ENCODE data around the gene MME. TPM values are rescaled to one million over a fixed set of nuclear protein-coding genes. Genes with fewer than 3 reads are reported as not detected.

The MME gene
- total RNA-seq, 2 experiments from 2014 or later, result 84.4 to 118 TPM

DNA sequence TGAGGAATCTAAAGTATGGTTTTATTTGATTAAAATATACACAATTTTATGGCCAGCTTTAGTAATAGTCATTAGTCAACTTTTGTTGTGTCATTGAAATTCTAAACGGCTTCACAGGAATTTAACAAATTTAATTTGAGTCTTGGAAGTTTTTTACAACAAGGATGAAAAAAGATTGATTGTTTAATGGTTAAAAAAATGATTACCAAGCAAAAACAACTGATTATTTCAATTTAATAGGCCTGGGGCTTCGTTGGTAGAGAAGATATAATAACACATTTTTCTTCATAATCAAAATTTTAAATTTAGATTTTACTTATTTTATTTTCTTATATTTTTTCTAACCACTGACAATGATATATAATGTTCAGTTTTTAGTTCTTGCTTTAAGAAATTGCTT, 4.4 kb downstream of the MME start:
- Histone ChIP-seq H2AFZ (ENCODE audit: low read length) (no peak overlapping the region), H3K4me3 (ENCODE audit: low read depth, low read length, poor library complexity, severe bottlenecking) (no peak overlapping the region), H3K9me2 (ENCODE audit: insufficient read depth, low read length) (no peaks in the 10 kb centered on the region), H3K79me2 (ENCODE audit: insufficient read depth, low read depth, low read length) (peaks cover 55% of the 10 kb centered on the region), H3K36me3 (ENCODE audit: insufficient read depth, low read length) (peaks cover 63% of the 10 kb centered on the region), H3K27ac (ENCODE audit: low read depth, low read length, poor library complexity, severe bottlenecking) (no peak overlapping the region), H3K4me1 (ENCODE audit: insufficient read depth, low read length, poor library complexity, severe bottlenecking) (peaks cover 22% of the 10 kb centered on the region), H3K9me3 (ENCODE audit: low read length) (no peaks in the 10 kb centered on the region), H4K20me1 (ENCODE audit: insufficient read depth, low read length) (no peaks in the 10 kb centered on the region), H3K4me2 (ENCODE audit: low read length) (no peak overlapping the region)
- ChIA-PET POLR2A (interaction anchor here (0.6 to 3.4 kb wide), 4 partner anchors 11 to 316 kb away, joined by 3 to 13 read pairs (median 5); no protein-coding TSS in a partner anchor), CTCF (ENCODE audit: unreplicated experiment) (no interaction called here)
- BruUV-seq (replicated peaks), result no TSS peak
- DNase-seq (ENCODE audit: low spot score), result no peak
- no peak for TF ChIP-seq EZH2phosphoT487 (IDR thresholded peaks at IDR 0.05; ENCODE audit: borderline replicate concordance, low read depth, low read length)
- TF ChIP-seq, protein P1, sequence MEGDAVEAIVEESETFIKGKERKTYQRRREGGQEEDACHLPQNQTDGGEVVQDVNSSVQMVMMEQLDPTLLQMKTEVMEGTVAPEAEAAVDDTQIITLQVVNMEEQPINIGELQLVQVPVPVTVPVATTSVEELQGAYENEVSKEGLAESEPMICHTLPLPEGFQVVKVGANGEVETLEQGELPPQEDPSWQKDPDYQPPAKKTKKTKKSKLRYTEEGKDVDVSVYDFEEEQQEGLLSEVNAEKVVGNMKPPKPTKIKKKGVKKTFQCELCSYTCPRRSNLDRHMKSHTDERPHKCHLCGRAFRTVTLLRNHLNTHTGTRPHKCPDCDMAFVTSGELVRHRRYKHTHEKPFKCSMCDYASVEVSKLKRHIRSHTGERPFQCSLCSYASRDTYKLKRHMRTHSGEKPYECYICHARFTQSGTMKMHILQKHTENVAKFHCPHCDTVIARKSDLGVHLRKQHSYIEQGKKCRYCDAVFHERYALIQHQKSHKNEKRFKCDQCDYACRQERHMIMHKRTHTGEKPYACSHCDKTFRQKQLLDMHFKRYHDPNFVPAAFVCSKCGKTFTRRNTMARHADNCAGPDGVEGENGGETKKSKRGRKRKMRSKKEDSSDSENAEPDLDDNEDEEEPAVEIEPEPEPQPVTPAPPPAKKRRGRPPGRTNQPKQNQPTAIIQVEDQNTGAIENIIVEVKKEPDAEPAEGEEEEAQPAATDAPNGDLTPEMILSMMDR (conservative IDR thresholded peaks at IDR 0.05; ENCODE audit: low read length), result no peak
- intact Hi-C loops (cut with micrococcal nuclease; ENCODE audit: unreplicated experiment), result loop anchor here (5.0 kb wide), 2 partner anchors 238 to 788 kb away; partner anchors contain the start of gene GMPS

DNA sequence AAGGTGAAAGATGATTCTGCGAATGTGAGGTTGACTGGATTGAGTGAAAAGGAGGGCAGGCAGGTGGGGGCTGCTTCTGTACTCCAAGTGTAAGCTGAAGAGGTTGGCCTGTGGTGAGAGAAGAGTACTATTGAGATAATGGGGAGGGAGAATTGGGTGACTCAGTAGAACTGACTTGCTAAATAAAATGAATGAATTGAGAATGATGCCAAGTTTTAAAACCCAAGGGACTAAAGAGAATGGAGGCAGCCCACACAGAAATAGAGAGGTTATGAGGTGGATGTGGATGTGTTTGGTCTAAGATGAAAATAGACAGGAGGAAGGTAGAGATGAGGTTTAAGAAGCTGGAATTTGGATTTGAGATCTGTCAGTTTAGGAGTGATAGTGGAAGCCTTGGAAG, 5.9 kb downstream of the MME start:
- H3K9me3 ChIP-seq (ENCODE audit: low read length), result no peaks in the 10 kb centered on the region
- no TSS peak for BruUV-seq (replicated peaks)
- POLR2A ChIA-PET, result interaction anchor here (0.8 to 1.2 kb wide), 4 partner anchors 11 to 27 kb away, joined by 3 to 6 read pairs (median 3); no protein-coding TSS in a partner anchor
- H3K36me3 ChIP-seq (ENCODE audit: insufficient read depth, low read length), result peaks cover 77% of the 10 kb centered on the region
- TF ChIP-seq, protein P1 (conservative IDR thresholded peaks at IDR 0.05; ENCODE audit: low read length), result no peak
- H3K4me3 ChIP-seq (ENCODE audit: low read depth, low read length, poor library complexity, severe bottlenecking), result no peak overlapping the region
- no peaks in the 10 kb centered on the region for H4K20me1 ChIP-seq (ENCODE audit: insufficient read depth, low read length)
- no peak overlapping the region for H2AFZ ChIP-seq (ENCODE audit: low read length)
- H3K4me2 ChIP-seq (ENCODE audit: low read length), result no peak overlapping the region
- DNase-seq (ENCODE audit: low spot score), result no peak
- peaks cover 29% of the 10 kb centered on the region for H3K4me1 ChIP-seq (ENCODE audit: insufficient read depth, low read length, poor library complexity, severe bottlenecking)
- H3K27ac ChIP-seq (ENCODE audit: low read depth, low read length, poor library complexity, severe bottlenecking), result no peak overlapping the region
- intact Hi-C loops (cut with micrococcal nuclease; ENCODE audit: unreplicated experiment), result no loop called here
- CTCF ChIA-PET (ENCODE audit: unreplicated experiment), result interaction anchor here (0.8 kb wide), 1 partner anchor 18 kb away, joined by 3 read pairs; no protein-coding TSS in a partner anchor
- H3K79me2 ChIP-seq (ENCODE audit: insufficient read depth, low read depth, low read length), result peaks cover 41% of the 10 kb centered on the region
- H3K9me2 ChIP-seq (ENCODE audit: insufficient read depth, low read length), result no peaks in the 10 kb centered on the region

DNA sequence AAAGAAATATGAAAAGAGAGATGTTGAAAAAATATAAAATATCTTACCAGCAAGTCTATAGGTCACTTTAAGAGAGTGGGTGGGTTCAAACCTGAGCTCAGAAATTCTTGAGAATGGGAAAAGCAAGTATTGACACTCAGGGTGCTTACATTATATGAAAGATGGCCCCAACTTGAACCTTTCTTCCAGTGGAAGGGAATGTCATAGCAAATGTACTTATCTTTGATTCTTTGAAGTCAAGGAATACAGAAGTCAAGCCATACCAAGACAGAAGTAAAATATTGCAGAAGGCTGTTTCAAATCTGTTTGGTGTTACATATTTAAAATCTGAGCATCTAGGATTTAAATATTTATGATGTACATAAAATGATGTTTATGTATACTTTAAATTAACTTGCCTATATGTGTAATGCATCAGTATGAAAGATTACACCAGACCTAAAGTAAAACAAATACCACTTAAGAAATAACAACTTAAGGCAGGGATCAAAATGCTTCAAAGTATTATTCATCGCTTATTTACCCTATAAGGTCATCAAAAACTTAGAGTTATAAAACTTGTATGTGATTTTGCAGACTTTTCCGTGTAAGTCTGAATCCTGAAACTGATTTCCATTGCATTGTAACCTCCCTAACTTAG, 8.7 kb downstream of the MME start:
- peaks cover 86% of the 10 kb centered on the region for H3K36me3 ChIP-seq (ENCODE audit: insufficient read depth, low read length)
- no peak overlapping the region for H3K4me3 ChIP-seq (ENCODE audit: low read depth, low read length, poor library complexity, severe bottlenecking)
- no peaks in the 10 kb centered on the region for H4K20me1 ChIP-seq (ENCODE audit: insufficient read depth, low read length)
- DNase-seq (ENCODE audit: low spot score), result no peak
- no peaks in the 10 kb centered on the region for H3K9me2 ChIP-seq (ENCODE audit: insufficient read depth, low read length)
- no peak overlapping the region for H2AFZ ChIP-seq (ENCODE audit: low read length)
- H3K27ac ChIP-seq (ENCODE audit: low read depth, low read length, poor library complexity, severe bottlenecking), result no peak overlapping the region
- H3K79me2 ChIP-seq (ENCODE audit: insufficient read depth, low read depth, low read length), result peaks cover 15% of the 10 kb centered on the region; the same call in 1 of the 2 replicates
- intact Hi-C loops (cut with micrococcal nuclease; ENCODE audit: unreplicated experiment), result no loop called here
- no peaks in the 10 kb centered on the region for H3K9me3 ChIP-seq (ENCODE audit: low read length)
- ChIA-PET POLR2A (interaction anchor here (0.6 to 0.7 kb wide), 2 partner anchors 16 to 51 kb away, joined by 4 read pairs; no protein-coding TSS in a partner anchor), CTCF (ENCODE audit: unreplicated experiment) (no interaction called here)
- H3K4me2 ChIP-seq (ENCODE audit: low read length), result no peak overlapping the region
- H3K4me1 ChIP-seq (ENCODE audit: insufficient read depth, low read length, poor library complexity, severe bottlenecking), result peaks cover 33% of the 10 kb centered on the region
- no peak for TF ChIP-seq EZH2phosphoT487 (IDR thresholded peaks at IDR 0.05; ENCODE audit: borderline replicate concordance, low read depth, low read length)
- TF ChIP-seq, protein P1 (conservative IDR thresholded peaks at IDR 0.05; ENCODE audit: low read length), result no peak
- no TSS peak for BruUV-seq (replicated peaks)
